ENCODE data around the gene TBX20.
"Not testable (repeated sequence)": the region's sequence is repeated elsewhere in the genome, so short reads cannot be mapped to it uniquely, and the experiment has no call there.

The TBX20 gene

DNA sequence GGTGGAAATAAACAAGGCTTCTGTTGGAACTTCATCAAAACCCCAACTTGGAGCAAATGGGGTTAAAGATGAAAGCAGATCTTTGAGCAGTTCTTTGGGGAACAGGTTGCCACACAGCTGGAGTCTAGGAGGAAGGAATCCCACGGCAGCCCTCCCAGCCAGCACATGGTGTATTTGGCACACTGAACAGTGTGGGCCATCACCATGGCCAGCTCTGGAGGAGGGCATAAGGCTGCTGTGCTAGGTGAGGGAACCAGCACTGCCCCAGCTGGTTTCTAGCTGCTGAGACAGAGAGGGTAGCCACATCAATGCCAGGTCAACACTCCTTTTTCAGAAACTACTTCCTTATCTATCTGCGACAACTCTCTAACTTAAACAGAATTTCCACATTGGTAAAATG is 33.7 kb downstream of the TBX20 start:
- DNase-seq (ENCODE audit: low spot score) = not testable (repeated sequence)

GRCh38 chr7:35216033-35216432 is 37.9 kb downstream of the TBX20 start:
- not testable (repeated sequence) for DNase-seq (ENCODE audit: low spot score)

GRCh38 chr7:35215063-35215462 is 38.8 kb downstream of the TBX20 start:
- not testable (repeated sequence) for DNase-seq (ENCODE audit: low spot score)

- DNase-seq (ENCODE audit: low spot score) = not testable (repeated sequence)
These were observed 47.0 kb downstream of the TBX20 start for GRCh38 chr7:35206924-35207323.

GRCh38 chr7:35204850-35205249 is 49.0 kb downstream of the TBX20 start:
- DNase-seq (ENCODE audit: low spot score) = not testable (repeated sequence)

- DNase-seq (ENCODE audit: low spot score) = not testable (repeated sequence)
These were observed 49.9 kb downstream of the TBX20 start for GRCh38 chr7:35204031-35204430.

DNA sequence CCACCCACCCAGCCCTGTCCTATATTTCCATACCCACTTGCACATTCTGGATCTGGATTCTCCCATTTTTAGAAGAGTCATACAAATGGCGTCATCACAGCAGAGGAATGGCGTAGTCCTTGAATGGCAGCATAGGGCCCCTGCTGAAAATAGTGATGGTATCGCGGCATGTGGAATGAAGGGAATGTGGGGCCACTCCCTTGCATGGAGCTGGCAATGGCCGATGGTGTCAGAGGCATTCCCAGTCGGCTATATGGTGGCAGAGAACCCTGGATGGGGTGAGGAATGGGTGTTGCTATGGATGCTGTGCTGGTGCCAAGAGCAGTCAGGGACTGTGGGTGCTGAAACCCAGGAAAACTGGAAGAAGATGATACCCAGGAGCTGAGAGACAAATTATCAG is 51.5 kb downstream of the TBX20 start:
- not testable (repeated sequence) for DNase-seq (ENCODE audit: low spot score)

DNA sequence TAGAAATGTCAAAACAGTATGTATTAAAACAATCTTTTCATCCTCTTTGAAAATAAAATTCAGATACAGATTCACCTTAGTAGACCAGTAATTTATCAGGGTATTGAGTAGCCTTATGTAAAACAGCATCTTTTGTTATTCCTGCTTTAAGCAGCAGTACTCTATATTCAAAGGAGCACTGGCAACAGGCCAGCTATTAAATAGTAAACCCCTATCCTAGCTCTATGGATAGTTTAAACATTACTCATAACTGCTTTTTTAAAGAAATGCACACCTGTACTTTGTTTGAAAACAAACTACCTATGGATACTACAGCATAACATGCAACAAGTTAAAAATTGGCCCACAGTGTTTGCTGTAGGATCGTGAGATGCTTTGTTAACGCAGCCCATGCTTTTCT is 53.7 kb downstream of the TBX20 start:
- not testable (repeated sequence) for DNase-seq (ENCODE audit: low spot score)

DNA sequence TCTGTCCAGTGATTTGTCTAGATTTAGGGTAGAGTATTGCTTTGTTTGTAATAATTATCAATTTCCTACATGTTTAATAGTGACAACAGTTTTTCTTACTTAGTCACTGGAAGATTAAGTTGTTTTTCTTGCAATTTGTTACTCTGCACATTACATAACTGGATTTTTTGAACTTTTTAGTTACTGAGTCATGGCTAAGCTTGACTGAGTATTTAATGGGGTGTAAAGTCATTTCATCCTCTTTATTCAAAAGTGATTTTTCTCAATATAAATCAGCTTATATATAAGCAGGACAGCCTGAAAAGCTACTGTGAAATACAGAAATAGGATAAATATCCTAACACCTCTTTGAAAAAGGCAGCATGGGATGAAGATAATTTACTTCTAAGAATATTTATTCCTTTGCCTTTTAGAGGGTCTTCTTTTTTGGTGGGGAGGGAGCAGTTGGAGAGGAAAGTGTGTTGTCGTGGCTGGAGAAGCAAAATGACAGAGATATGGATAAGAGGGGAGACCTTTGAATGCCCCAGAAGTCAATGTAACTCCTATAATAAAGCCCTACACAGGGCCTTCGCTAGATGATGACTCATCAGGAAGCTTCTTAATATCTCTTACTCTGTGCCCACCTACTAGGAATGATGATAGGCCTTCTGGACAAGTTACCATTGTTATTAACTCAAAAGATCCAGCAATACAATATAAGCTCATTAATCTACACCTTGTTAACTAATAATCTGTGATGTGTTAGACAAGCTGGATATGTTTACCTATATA is 55.3 kb downstream of the TBX20 start:
- not testable (repeated sequence) for DNase-seq (ENCODE audit: low spot score)

GRCh38 chr7:35191571-35191970 is 62.3 kb downstream of the TBX20 start:
- DNase-seq (ENCODE audit: low spot score) = not testable (repeated sequence)

DNA sequence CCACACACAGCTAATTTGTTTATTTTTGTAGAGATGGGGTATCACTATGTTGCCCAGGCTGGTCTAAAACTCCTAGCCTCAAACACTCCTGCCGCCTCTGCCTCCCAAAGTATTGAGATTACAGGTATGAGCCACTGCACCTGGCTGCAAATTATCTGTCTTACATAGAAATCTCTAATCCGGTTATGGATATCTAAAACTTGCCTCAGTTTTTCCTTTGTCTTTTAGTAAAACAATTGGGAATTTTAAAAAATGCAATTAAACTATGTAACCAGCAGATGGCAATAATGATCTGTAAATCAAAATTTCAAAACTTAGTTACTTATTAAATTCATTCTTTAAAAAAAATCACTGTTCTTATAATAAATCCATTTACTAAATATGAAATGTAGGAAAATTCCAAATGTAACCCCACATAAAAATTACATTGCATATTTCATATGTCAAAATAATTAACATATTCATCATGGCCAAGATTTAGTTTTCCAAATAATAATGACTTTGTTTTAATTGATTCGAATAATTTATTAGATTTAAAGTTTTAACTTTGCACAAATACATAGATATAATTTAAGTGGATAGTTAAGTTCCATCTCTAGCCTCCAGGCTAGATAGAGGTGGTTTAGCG is 63.6 kb downstream of the TBX20 start:
- DNase-seq (ENCODE audit: low spot score) = not testable (repeated sequence)

- DNase-seq (ENCODE audit: low spot score) = not testable (repeated sequence)
These were observed 67.1 kb downstream of the TBX20 start for GRCh38 chr7:35186751-35187150.

DNA sequence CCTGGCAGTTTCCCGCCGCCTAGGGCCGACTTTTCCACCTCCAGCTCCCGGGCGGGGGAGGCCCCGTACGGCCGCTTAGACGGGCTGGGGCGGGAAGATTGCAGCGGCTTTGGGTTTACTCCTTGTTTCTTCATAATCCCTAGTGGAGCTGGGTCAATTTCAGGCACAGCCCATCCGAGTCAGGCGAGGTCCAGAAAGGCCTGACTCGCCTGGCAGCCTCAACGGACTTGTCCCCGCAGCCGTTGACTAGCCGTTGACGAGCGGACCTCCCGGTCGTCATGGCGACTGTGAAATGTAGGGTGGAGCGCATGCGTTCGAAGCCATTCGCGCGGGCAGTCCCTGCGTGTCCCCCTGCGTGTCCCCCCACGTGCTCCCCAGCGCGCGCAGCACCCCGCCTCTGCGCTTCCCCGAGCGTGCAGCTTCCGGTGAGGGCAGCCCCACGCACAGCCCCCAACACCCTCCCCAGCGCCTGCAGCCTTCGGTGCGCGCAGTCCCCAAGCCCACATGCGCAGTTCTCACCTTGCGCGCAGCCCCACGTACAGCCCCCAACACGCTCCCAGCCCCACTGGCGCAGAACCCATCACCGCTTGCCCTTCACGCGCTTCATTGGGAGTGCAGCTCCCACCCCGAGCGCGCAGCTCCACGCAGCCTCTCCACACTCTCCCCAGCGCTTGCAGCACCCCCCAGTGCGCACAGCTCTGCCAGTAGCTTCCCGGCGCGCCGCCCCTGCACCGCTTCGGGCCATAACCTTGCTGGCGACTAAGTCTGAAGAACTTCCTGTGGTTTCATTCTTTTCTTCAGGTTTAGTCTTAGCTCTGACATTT is 67.8 kb downstream of the TBX20 start:
- DNase-seq (ENCODE audit: low spot score) = no peak

DNA sequence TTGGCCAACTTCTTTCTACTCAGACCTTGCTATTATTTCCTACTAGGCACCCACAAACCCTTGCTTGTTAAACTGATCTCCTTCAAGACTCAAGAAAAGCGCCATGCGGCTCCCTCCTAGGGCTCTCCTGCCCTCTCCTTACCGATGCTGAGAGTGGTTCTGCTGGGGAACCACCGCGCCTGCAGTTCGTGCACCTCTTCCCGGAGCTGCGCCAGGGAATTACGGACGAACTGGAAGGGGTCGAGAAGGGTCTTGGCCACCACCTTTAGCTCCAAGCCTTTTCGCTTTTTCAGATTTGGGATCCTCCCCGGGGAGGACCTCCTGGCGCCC is 68.4 kb downstream of the TBX20 start:
- not testable (repeated sequence) for DNase-seq (ENCODE audit: low spot score)

DNA sequence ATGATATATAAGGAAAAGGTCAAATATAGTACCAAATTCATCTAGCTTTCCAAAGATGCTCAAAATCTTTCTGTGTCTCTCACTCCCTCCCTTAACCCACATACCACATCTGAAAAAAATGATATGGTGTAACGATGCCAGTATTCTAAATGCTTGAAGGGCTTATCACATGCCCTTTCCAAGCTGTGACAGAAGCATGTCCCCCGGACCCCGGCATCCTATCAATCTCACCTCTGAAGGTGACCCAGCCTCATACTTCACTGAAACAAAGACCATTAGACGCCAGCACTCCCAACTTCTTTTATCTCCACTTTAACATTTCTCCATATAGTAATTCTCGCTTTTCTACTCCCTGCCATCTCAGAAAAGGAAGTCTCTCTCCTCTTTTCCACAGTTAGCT is 68.9 kb downstream of the TBX20 start:
- DNase-seq (ENCODE audit: low spot score) = not testable (repeated sequence)

DNA sequence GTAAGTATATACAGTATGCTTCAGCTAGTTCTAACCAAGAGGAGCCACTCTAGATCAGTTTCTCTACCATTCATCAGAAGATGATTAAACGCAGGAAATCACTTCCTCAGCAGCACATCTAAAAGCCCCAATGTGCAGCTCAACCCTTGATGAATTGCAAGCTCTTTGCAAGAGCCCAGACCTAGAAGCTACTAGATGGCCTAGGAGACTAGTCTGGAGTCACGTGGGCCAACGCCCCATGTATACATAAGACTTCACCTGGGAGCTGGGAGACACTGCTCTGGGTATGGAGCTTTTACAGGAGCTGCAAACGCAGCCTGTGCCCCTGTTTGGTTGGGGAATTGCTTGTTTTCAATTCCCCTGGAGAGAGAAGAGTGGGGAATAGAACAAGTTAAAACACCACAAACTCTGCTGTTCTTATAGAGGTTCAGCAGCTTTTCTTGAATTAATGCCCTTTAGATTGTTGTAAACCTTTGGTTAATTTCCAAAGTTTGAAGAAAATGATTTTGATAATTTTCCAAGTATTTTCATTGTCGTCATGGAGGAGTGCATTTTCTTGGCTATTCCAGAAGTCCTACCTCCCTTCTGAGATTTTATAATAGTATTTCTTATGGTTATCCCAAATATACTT is 69.9 kb downstream of the TBX20 start:
- not testable (repeated sequence) for DNase-seq (ENCODE audit: low spot score)

DNA sequence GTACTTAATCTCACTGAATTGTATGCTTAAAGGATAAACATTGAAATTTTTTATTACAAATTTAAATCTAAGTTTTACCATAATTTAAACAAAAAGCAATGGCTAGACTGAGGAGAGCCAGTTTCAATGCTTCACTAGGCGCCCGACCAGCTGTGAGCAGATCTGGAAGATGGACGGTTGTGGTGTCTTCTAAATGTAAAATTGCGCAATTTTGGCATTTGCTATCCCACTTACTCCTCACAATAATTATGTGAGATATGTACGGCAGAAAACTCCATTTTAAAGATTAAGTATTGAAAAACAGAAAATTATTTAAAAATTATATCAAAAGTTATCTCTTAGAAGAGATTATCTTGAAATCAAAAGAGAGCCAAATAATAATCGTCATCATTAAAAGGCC is 73.2 kb downstream of the TBX20 start:
- not testable (repeated sequence) for DNase-seq (ENCODE audit: low spot score)

DNA sequence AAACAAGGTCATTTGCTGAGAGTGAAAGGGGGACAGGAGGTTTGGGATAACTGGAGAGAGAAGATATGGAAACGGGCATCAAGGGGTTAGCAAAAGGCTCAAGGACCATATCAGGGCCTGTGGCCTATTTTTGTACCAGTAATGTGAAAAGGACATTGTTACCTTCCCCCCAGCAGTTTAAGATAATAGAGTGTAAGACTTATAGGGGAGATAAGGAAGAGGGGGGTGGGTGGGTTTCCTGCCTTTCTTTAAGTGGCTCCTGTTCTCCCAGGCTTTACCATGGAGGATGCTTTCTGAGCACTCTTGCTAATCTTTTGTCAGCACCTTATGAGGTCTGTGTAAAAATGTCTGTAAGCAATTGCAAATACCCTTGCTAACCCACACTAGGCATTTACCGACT is 80.7 kb downstream of the TBX20 start:
- not testable (repeated sequence) for DNase-seq (ENCODE audit: low spot score)

DNA sequence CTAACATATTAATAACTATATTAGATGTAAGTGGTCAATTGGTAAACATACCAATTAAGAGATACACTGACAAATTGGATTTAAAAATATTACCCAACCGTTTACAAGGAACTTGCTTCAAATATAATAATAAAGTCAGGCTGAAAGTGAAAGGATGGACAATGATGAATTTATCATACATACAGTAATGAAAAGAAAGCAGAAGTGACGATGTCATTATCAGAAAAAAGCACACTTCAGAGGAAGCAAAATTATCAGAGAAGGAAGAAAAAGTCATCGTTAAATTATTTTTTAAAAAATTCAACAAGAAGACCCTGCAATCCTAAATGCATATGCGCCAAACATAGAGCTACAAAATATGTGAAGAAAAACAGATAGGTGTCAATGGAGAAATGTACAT is 81.8 kb downstream of the TBX20 start:
- not testable (repeated sequence) for DNase-seq (ENCODE audit: low spot score)

DNA sequence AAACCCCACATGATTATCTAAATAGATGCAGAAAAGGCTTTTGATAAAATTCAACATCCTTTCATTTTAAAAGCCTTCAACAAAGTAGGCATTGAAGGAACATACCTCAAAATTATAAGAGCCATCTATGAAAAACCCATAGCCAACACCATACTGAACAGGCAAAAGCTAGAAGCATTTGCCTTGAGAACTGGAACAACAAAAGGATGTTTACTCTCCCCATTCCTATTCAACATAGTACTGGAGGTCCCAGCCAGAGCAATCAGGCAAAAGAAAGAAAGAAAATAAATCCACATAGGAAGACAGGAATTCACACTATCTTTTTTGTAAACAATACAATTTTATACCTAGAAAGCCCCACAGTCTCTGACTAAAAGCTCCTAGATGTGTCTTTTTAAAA is 86.2 kb downstream of the TBX20 start:
- DNase-seq (ENCODE audit: low spot score) = not testable (repeated sequence)

GRCh38 chr7:35167158-35167557 is 86.7 kb downstream of the TBX20 start:
- DNase-seq (ENCODE audit: low spot score) = not testable (repeated sequence)

- not testable (repeated sequence) for DNase-seq (ENCODE audit: low spot score)
These were observed 92.7 kb downstream of the TBX20 start for GRCh38 chr7:35161059-35161740.

Data from germinal center (tissue), 1 donor.